HTERT RPE-1 (cell line): ENCODE results near the gene PSIP1.
"Not testable (repeated sequence)": the region's sequence is repeated elsewhere in the genome, so short reads cannot be mapped to it uniquely, and the experiment has no call there.

ENCODE experiments used
- in situ Hi-C: fragments of 300-500 bp; cut with MboI; formaldehyde crosslinking; loops from 4 replicates; pipeline ENCODE4 v1.14.3; 2020; ENCODE audit warnings: low sequenced_read_pairs

The PSIP1 gene

GRCh38 chr9:15438891-15439290 lies 71.9 kb downstream of the PSIP1 start:
- in situ Hi-C loops = no loop called here

- in situ Hi-C loops = no loop called here
Observed at GRCh38 chr9:15433661-15434060, 77.1 kb downstream of the PSIP1 start.

GRCh38 chr9:15433191-15433590 lies 77.6 kb downstream of the PSIP1 start:
- in situ Hi-C loops = no loop called here

GRCh38 chr9:15430920-15431844 lies 79.6 kb downstream of the PSIP1 start:
- in situ Hi-C loops = no loop called here

- in situ Hi-C loops = not testable (repeated sequence)
Observed at GRCh38 chr9:15427702-15428101, 83.1 kb downstream of the PSIP1 start.

GRCh38 chr9:15426019-15426418 lies 84.8 kb downstream of the PSIP1 start:
- in situ Hi-C loops = no loop called here

GRCh38 chr9:15423231-15423985 lies 87.4 kb downstream of the PSIP1 start:
- in situ Hi-C loops = no loop called here

GRCh38 chr9:15422372-15423230 lies 88.2 kb downstream of the PSIP1 start, which contains the start of gene SNAPC3:
SNAPC3 (plus strand) TSS chr9:15422876; CDS start chr9:15422880, 4 bp downstream.
- in situ Hi-C loops = no loop called here

GRCh38 chr9:15421990-15422371 lies 88.8 kb downstream of the PSIP1 start:
- in situ Hi-C loops = no loop called here

- in situ Hi-C loops = no loop called here
Observed at GRCh38 chr9:15421532-15421931, 89.2 kb downstream of the PSIP1 start.

GRCh38 chr9:15420796-15421195 lies 90.0 kb downstream of the PSIP1 start:
- in situ Hi-C loops = no loop called here

- in situ Hi-C loops = no loop called here
Observed at GRCh38 chr9:15417626-15418025, 93.1 kb downstream of the PSIP1 start.

GRCh38 chr9:15416880-15417279 lies 93.9 kb downstream of the PSIP1 start:
- in situ Hi-C loops = no loop called here
